ENCODE data around the gene GPR39.

DNA sequence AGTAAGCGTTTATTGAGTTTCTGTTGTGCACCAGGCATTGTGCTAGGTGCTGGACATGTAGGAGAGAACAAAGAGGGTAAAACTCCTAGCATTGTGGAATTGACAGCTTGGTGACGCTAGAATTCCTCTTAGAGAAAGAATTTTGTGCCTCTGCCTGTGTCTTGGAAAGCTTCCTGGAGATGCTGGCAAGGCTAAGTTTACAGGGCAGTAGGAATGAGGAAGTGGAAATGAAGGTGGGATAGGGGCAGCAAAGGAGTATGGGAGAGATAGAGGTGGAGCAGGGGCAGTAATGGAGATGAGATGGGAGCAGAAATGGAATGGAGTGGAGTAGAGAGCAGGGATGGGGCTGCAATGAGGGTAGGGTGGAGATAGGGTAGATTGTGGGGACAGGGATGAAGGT is 29.8 kb downstream of the GPR39 start:
- TF ChIP-seq, protein P1, sequence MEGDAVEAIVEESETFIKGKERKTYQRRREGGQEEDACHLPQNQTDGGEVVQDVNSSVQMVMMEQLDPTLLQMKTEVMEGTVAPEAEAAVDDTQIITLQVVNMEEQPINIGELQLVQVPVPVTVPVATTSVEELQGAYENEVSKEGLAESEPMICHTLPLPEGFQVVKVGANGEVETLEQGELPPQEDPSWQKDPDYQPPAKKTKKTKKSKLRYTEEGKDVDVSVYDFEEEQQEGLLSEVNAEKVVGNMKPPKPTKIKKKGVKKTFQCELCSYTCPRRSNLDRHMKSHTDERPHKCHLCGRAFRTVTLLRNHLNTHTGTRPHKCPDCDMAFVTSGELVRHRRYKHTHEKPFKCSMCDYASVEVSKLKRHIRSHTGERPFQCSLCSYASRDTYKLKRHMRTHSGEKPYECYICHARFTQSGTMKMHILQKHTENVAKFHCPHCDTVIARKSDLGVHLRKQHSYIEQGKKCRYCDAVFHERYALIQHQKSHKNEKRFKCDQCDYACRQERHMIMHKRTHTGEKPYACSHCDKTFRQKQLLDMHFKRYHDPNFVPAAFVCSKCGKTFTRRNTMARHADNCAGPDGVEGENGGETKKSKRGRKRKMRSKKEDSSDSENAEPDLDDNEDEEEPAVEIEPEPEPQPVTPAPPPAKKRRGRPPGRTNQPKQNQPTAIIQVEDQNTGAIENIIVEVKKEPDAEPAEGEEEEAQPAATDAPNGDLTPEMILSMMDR (IDR thresholded peaks at IDR 0.05; ENCODE audit: low read length) = no peak
- TF ChIP-seq EZH2 (optimal IDR thresholded peaks at IDR 0.05; ENCODE audit: low read depth, low read length) = no peak
